Aorta (tissue), 5 donors: ENCODE measurements around the gene CRB2. TPM values are rescaled to one million over a fixed set of nuclear protein-coding genes. Genes with fewer than 3 reads are reported as not detected.

Experiments
- ATAC-seq: fragments of 200-7000 bp; cut with Tn5 transposase; one replicate; pipeline ENCODE4 v1.9.1; 2022; ENCODE audit warnings: moderate library complexity; ENCODE audit not compliant: low FRiP score
- DNase-seq, 2 donors: peaks; one replicate each; pipeline ENCODE4 v3.0.0-alpha.2; 2020
- H3K27ac ChIP-seq, 2 donors: one replicate each; pipeline ENCODE4 v1.5.1; 2013; ENCODE audit warnings: low read length in 2 of 2, mild to moderate bottlenecking in 2 of 2, moderate library complexity in 2 of 2, control low read depth in 1 of 2, inconsistent platforms in 1 of 2, low read depth in 1 of 2
- H3K27me3 ChIP-seq, 2 donors: one replicate each; pipeline ENCODE4 v1.6.1; 2013; ENCODE audit warnings: control low read depth in 1 of 2, low read length in 1 of 2, mild to moderate bottlenecking in 1 of 2, moderate library complexity in 1 of 2; ENCODE audit not compliant: insufficient read depth in 2 of 2, control insufficient read depth in 1 of 2
- H3K36me3 ChIP-seq, 2 donors: one replicate each; pipeline ENCODE4 v1.6.1; 2013; ENCODE audit warnings: control low read depth in 1 of 2, low read length in 1 of 2, mild to moderate bottlenecking in 1 of 2; ENCODE audit not compliant: insufficient read depth in 2 of 2, control insufficient read depth in 1 of 2
- H3K4me1 ChIP-seq, 2 donors: one replicate each; pipeline ENCODE4 v1.6.1; 2013; ENCODE audit warnings: low read length in 2 of 2, control low read depth in 1 of 2, mild to moderate bottlenecking in 1 of 2, moderate library complexity in 1 of 2; ENCODE audit not compliant: insufficient read depth in 2 of 2, control insufficient read depth in 1 of 2
- H3K4me3 ChIP-seq, 2 donors: one replicate each; pipeline ENCODE4 v1.5.1; 2013; ENCODE audit warnings: low read length in 2 of 2, control low read depth in 1 of 2, mild to moderate bottlenecking in 1 of 2
- H3K9me3 ChIP-seq: one replicate; pipeline ENCODE4 v1.6.1; 2013; ENCODE audit warnings: mild to moderate bottlenecking, low read length; ENCODE audit not compliant: control insufficient read depth
- WGBS, 2 donors: extraction: QIAGEN DNeasy Blood & Tissue Kit; methylation state at CpG; one replicate each; pipeline ENCODE4 v1.1.7; 2013; 5-methylcytosine and 5-hydroxymethylcytosine counted together
- intact Hi-C, 2 donors: fragments of 100-400 bp; cut with DNase I; formaldehyde crosslinking; loops; one replicate each; pipeline versions ENCODE4 v1.14.2 to v1.15.0; 2022
- polyA plus RNA-seq, 2 donors: library from polyadenylated mRNA; stranded (reverse); fragments of 200-250 nt; gene quantifications; one replicate each; pipeline ENCODE4 v1.2.3, GENCODE V29; 2013
- total RNA-seq, 2 donors: library from RNA; stranded (reverse); fragmentation: NEBNext Ultra II Directional; extraction: Animal tissue kit (Norgen Biotek cat#: 25700); gene quantifications; one replicate each; pipeline ENCODE4 v1.2.1, GENCODE V29; 2021
- donor health status: healthy with polysubstance abuse.
- donor health status: Bipolar disorder and iron deficiency.
- donor health status: DM: no; HTN: no; CAD: no.
- donor health status: DM: no; HTN: no; CAD: no.
- donor health status: DM: yes; HTN: yes; CAD: no.

The CRB2 gene
- total and polyA plus RNA-seq, 4 donors: 0.03 to 0.15 TPM; not detected in 2

- no peak for ATAC-seq
- DNase-seq: peak in 1 of 2 donors; percentile 52
- no peak overlapping the region for H3K27ac ChIP-seq
- no peak overlapping the region for H3K4me3 ChIP-seq
- no peaks in the 10 kb centered on the region for H3K27me3 ChIP-seq
- intact Hi-C loops: no loop called here
- H3K4me1 ChIP-seq: no peaks in the 10 kb centered on the region
- H3K9me3 ChIP-seq: no peaks in the 10 kb centered on the region
- WGBS, 2 donors: 69 to 70% methylated on average over 7 of the region's 7 CpGs
- H3K36me3 ChIP-seq: no peaks in the 10 kb centered on the region
Measured at GRCh38 chr9:123318202-123318601, 37.8 kb upstream of the CRB2 start.

- ATAC-seq: no peak
Measured at GRCh38 chr9:123318961-123319421, 37.0 kb upstream of the CRB2 start.

DNA sequence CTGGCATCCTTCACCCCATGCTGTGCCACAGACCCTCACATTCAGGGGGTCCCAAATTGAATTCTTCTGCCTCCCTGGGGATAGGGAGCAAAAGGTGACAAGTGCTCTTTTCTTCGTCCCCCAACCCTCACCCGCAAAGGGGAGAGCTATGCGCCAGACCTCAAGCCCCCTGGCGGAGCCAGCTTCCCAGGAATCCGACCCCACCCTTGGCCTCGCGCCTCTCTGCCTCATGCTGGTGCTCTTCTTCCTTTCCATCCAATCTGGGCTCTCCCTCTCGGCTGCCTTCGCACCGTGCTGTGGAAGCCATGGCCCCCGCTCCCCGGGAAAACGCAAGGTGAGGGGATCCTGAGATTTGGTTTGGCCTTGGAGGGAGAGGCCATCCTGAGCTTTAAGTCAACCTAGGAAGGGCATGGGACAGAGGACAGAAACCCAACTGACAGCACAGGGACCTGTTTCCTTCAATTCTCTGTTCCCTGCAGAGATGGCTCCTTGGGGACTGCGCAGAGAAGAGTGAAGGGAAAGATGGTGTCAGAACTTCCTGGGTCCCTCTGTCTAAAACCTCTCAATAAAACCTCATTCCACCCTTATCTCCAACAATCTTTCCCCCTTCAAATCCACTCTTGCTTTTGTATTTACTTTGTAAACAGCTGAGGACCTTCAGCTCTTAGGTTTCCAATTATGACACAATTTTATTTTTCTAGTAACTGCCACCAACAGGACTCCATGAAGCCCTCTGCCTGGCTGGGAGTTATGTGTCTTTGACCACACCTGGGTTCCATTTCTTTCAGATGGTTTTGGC lies 36.3 kb upstream of the CRB2 start:
- no peak overlapping the region for H3K27ac ChIP-seq
- H3K36me3 ChIP-seq: no peaks in the 10 kb centered on the region
- no peak overlapping the region for H3K4me3 ChIP-seq
- H3K4me1 ChIP-seq: no peaks in the 10 kb centered on the region
- WGBS, 2 donors: 93 to 94% methylated on average over 14 of the region's 14 CpGs
- peak in 1 of 2 donors; percentile 55 for DNase-seq
- intact Hi-C loops: no loop called here
- no peaks in the 10 kb centered on the region for H3K27me3 ChIP-seq
- no peak for ATAC-seq
- no peaks in the 10 kb centered on the region for H3K9me3 ChIP-seq

More at GRCh38 chr9:123318961-123319421, 37.0 kb upstream of the CRB2 start:
- Histone ChIP-seq H3K36me3 (no peaks in the 10 kb centered on the region), H3K27me3 (no peaks in the 10 kb centered on the region), H3K4me1 (no peaks in the 10 kb centered on the region), H3K9me3 (no peaks in the 10 kb centered on the region), H3K4me3 (no peak overlapping the region), H3K27ac (no peak overlapping the region)
- DNase-seq: peak; percentile 60 to 76
- WGBS, 2 donors: 15 to 22% methylated on average over 7 of the region's 7 CpGs
- intact Hi-C loops: no loop called here

- Histone ChIP-seq H3K4me1 (no peaks in the 10 kb centered on the region), H3K27me3 (no peaks in the 10 kb centered on the region), H3K27ac (no peak overlapping the region), H3K4me3 (no peak overlapping the region), H3K36me3 (no peaks in the 10 kb centered on the region), H3K9me3 (no peaks in the 10 kb centered on the region)
- ATAC-seq (no peak), DNase-seq (no peak)
- intact Hi-C loops: no loop called here
- WGBS, 2 donors: 95% methylated on average over 5 of the region's 5 CpGs
Measured at GRCh38 chr9:123320814-123321213, 35.2 kb upstream of the CRB2 start.

DNA sequence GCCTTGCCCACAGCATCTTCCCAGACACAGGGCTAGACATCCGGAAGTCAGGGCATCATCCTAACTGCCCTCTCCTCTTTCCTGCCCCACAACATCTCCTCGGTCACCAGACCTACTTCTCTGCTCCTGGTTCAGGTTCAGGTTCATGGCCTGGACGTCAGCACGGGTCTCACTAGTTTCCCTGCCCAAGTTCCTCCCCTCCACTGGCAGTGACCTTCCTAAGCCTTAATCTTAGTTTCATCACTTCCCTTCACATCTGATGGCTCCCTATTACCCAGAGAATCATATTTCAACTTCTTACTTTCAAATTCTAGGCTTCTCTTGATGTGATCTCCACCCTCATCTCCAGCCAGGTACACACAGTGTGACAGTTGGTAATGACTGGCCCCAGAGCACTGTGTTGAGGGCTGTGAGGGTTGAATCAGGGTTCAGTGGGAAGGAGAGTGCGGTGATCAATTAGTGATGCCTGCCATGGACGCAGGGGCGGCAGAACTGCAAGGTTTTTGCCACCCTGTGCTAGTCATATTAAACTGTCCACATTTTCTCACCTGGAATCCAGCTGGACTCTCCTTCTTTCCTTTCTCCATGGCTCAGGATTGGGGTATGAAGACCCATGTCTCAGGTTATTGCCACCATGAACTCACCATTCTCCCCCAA lies 34.3 kb upstream of the CRB2 start:
- H3K27me3 ChIP-seq: no peaks in the 10 kb centered on the region
- H3K9me3 ChIP-seq: no peaks in the 10 kb centered on the region
- ATAC-seq (no peak), DNase-seq (no peak)
- no peak overlapping the region for H3K4me3 ChIP-seq
- no peaks in the 10 kb centered on the region for H3K4me1 ChIP-seq
- intact Hi-C loops: no loop called here
- no peak overlapping the region for H3K27ac ChIP-seq
- no peaks in the 10 kb centered on the region for H3K36me3 ChIP-seq
- 95 to 97% methylated on average over 7 of the region's 7 CpGs for WGBS, 2 donors

DNA sequence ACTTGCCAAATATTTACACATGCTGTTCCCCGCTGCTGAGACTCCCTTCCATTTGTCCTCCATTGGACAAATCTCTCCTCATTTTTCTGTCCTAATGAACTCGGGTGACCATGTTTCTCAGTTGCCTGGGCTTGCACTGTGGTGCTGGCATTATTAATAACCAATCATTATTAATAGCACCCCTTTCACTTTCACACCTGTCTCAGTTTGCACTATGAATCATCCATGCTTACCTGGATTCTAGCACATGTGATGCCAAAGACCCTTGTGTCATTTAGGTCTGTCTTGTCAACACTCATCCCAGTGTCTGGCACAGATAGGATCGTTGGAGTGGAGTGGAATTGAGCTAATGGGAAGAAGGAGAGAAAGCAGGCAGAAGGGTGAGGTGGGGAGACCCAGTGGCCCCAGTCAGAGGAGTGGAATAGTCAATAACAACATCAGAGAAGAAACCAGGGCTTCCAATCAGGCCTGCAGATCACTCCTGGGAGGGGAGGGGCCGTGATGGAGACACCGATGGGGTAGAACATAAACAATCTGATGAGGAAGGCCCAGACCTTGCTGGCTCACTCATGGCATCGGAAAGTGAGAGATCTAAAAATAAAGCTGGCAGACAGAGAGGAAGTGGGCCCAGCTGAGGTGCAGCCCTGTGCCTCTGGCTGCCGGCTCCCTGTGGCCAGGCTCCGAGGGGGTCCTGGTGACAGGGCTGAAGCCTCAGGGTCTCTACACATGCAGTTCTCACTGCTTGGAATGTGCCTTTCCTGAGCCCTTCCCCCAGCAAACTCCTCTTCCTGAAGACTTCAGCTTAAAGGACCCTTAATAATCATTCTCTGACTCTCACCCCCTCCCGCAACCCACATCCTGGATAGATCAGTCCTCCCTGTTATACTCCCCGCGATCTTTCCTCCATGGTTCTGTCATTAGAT lies 33.5 kb upstream of the CRB2 start:
- Histone ChIP-seq H3K36me3 (no peaks in the 10 kb centered on the region), H3K4me3 (no peak overlapping the region), H3K27ac (no peak overlapping the region), H3K27me3 (no peaks in the 10 kb centered on the region), H3K9me3 (no peaks in the 10 kb centered on the region), H3K4me1 (no peaks in the 10 kb centered on the region)
- no peak for DNase-seq
- no peak for ATAC-seq
- 42 to 45% methylated on average over 11 of the region's 11 CpGs for WGBS, 2 donors
- intact Hi-C loops: no loop called here

GRCh38 chr9:123323196-123324013 lies 32.6 kb upstream of the CRB2 start:
- ATAC-seq (no peak), DNase-seq (no peak)
- no peak overlapping the region for H3K4me3 ChIP-seq
- 89% methylated on average over 13 of the region's 13 CpGs for WGBS, 2 donors
- H3K27ac ChIP-seq: no peak overlapping the region
- H3K9me3 ChIP-seq: no peaks in the 10 kb centered on the region
- intact Hi-C loops: no loop called here
- no peaks in the 10 kb centered on the region for H3K36me3 ChIP-seq
- no peaks in the 10 kb centered on the region for H3K27me3 ChIP-seq
- no peaks in the 10 kb centered on the region for H3K4me1 ChIP-seq

DNA sequence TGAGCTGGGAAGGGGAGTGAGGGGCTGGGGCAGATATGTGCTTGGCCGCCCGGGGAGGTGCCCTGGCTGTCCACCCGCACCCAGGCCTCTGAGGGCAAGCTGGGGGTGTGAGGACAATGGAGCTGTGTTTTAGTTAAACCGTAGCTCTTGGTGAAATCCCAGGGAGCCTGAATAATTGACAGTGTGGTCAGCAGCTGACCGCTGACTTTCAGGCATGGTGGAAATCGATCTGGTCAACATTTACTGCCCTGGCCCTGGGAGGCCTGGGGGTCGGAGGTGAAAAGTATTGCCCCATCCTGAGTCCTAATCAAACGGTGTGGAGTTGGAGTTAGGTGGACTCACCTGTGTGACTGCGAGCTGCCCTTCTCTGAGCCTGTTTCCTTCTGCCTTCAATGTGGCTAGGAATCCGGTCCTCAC lies 31.2 kb upstream of the CRB2 start:
- H3K4me3 ChIP-seq: no peak overlapping the region
- WGBS, 2 donors: 86 to 88% methylated on average over 10 of the region's 10 CpGs
- H3K27me3 ChIP-seq: no peaks in the 10 kb centered on the region
- H3K36me3 ChIP-seq: no peaks in the 10 kb centered on the region
- no peaks in the 10 kb centered on the region for H3K9me3 ChIP-seq
- no peaks in the 10 kb centered on the region for H3K4me1 ChIP-seq
- no peak overlapping the region for H3K27ac ChIP-seq
- intact Hi-C loops: no loop called here
- DNase-seq (no peak), ATAC-seq (no peak)
